Measurements from ENCODE around the gene MGST2.

DNA sequence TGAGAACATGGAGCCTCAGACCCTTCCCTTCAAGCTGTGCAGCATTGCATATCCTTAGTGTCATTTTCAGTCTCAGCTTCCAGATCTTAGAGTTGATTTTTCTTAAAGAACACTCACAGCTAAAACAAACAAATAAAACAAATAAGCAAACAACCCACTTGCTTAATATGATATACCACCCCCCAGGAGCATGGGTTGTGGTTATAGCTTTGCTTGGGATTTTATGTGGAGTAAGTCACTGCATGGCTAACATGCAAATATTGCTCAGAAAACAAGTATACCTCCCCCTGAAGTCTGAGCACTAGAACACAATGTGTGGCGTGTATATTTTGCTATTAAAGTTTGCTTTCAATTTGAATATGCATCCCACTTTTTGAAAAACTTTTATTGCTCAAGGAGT, 78.6 kb downstream of the MGST2 start:
- TF ChIP-seq, protein P1, sequence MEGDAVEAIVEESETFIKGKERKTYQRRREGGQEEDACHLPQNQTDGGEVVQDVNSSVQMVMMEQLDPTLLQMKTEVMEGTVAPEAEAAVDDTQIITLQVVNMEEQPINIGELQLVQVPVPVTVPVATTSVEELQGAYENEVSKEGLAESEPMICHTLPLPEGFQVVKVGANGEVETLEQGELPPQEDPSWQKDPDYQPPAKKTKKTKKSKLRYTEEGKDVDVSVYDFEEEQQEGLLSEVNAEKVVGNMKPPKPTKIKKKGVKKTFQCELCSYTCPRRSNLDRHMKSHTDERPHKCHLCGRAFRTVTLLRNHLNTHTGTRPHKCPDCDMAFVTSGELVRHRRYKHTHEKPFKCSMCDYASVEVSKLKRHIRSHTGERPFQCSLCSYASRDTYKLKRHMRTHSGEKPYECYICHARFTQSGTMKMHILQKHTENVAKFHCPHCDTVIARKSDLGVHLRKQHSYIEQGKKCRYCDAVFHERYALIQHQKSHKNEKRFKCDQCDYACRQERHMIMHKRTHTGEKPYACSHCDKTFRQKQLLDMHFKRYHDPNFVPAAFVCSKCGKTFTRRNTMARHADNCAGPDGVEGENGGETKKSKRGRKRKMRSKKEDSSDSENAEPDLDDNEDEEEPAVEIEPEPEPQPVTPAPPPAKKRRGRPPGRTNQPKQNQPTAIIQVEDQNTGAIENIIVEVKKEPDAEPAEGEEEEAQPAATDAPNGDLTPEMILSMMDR (IDR thresholded peaks at IDR 0.05), result no peak
- TF ChIP-seq POLR2A (IDR thresholded peaks at IDR 0.05) (no peak), POLR2AphosphoS5 (IDR thresholded peaks at IDR 0.05) (no peak)

Measured in prostate gland (tissue), 2 donors.